Lower leg skin (tissue), 3 donors: Measurements from ENCODE around the gene C6orf136.

Source experiments
- CTCF ChIP-seq, 3 donors: fragments of 450-650 bp; IDR thresholded peaks; one replicate each; pipeline ENCODE4 v1.5.1; 2016; ENCODE audit warnings: antibody characterized with exemption in 3 of 3, mild to moderate bottlenecking in 3 of 3, moderate library complexity in 2 of 3
- POLR2A ChIP-seq, 2 donors: fragments of 450-650 bp; IDR thresholded peaks; one replicate each; pipeline ENCODE4 v1.6.1; 2016 to 2017; ENCODE audit warnings: antibody characterized with exemption in 2 of 2, mild to moderate bottlenecking in 1 of 2, moderate library complexity in 1 of 2

- TF ChIP-seq CTCF (IDR thresholded peaks at IDR 0.05) (no peak), POLR2A (IDR thresholded peaks at IDR 0.05) (no peak)
Observed at GRCh38 chr6:30619561-30619960, 27.4 kb upstream of the C6orf136 start.
